ENCODE results near the gene AANAT. TPM values are rescaled to one million over a fixed set of nuclear protein-coding genes. Genes with fewer than 3 reads are reported as not detected.

The AANAT gene
- polyA plus RNA-seq, 1 experiment, result not detected

GRCh38 chr17:76473541-76473985 lies 6.2 kb downstream of the AANAT start:
- ChIA-PET POLR2A (no interaction called here), CTCF (interaction anchor here (1.1 to 2.7 kb wide), 3 partner anchors 29 to 73 kb away, joined by 3 to 7 read pairs (median 3); partner anchors contain the start of gene RHBDF2)
- TF ChIP-seq CTCF (IDR thresholded peaks at IDR 0.05; ENCODE audit: insufficient read depth, low read depth, low read length), result peak; percentile 35; the same call in 1 of the 2 replicates
- H3K4me3 ChIP-seq (ENCODE audit: low read depth, low read length), result no peak overlapping the region
- no peaks in the 10 kb centered on the region for H3K27me3 ChIP-seq (ENCODE audit: control insufficient read depth, insufficient read depth, low read length)
- peaks cover 9% of the 10 kb centered on the region for H3K36me3 ChIP-seq (ENCODE audit: control insufficient read depth, insufficient read depth, low read length)
- no peak for DNase-seq (ENCODE audit: low read depth)

GRCh38 chr17:76474238-76474637 lies 6.8 kb downstream of the AANAT start:
- ChIA-PET POLR2A (no interaction called here), CTCF (interaction anchor here (0.7 to 2.7 kb wide), 6 partner anchors 8 to 72 kb away, joined by 3 to 7 read pairs (median 4); partner anchors contain the start of gene RHBDF2)
- no peak for DNase-seq (ENCODE audit: low read depth)
- TF ChIP-seq CTCF (IDR thresholded peaks at IDR 0.05; ENCODE audit: insufficient read depth, low read depth, low read length), result no peak
- Histone ChIP-seq H3K36me3 (ENCODE audit: control insufficient read depth, insufficient read depth, low read length) (peaks cover 9% of the 10 kb centered on the region), H3K27me3 (ENCODE audit: control insufficient read depth, insufficient read depth, low read length) (no peaks in the 10 kb centered on the region), H3K4me3 (ENCODE audit: low read depth, low read length) (no peak overlapping the region)

- Histone ChIP-seq H3K36me3 (ENCODE audit: control insufficient read depth, insufficient read depth, low read length) (peaks cover 9% of the 10 kb centered on the region), H3K27me3 (ENCODE audit: control insufficient read depth, insufficient read depth, low read length) (no peaks in the 10 kb centered on the region), H3K4me3 (ENCODE audit: low read depth, low read length) (no peak overlapping the region)
- no peak for DNase-seq (ENCODE audit: low read depth)
- no peak for TF ChIP-seq CTCF (IDR thresholded peaks at IDR 0.05; ENCODE audit: insufficient read depth, low read depth, low read length)
- CTCF ChIA-PET, result interaction anchor here (0.7 to 2.7 kb wide), 9 partner anchors 8 to 82 kb away, joined by 3 to 7 read pairs (median 3); partner anchors contain the start of gene RHBDF2
- POLR2A ChIA-PET, result no interaction called here
Observed at GRCh38 chr17:76474894-76475293, 7.5 kb downstream of the AANAT start.

- ChIA-PET POLR2A (no interaction called here), CTCF (interaction anchor here (0.7 to 2.7 kb wide), 8 partner anchors 9 to 82 kb away, joined by 3 to 7 read pairs (median 3); partner anchors contain the start of gene RHBDF2)
- no peak for TF ChIP-seq CTCF (IDR thresholded peaks at IDR 0.05; ENCODE audit: insufficient read depth, low read depth, low read length)
- H3K4me3 ChIP-seq (ENCODE audit: low read depth, low read length), result no peak overlapping the region
- no peak for DNase-seq (ENCODE audit: low read depth)
- no peaks in the 10 kb centered on the region for H3K27me3 ChIP-seq (ENCODE audit: control insufficient read depth, insufficient read depth, low read length)
- H3K36me3 ChIP-seq (ENCODE audit: control insufficient read depth, insufficient read depth, low read length), result peaks cover 9% of the 10 kb centered on the region
Observed at GRCh38 chr17:76475302-76475701, 7.9 kb downstream of the AANAT start.

GRCh38 chr17:76476736-76477135 lies 9.3 kb downstream of the AANAT start:
- DNase-seq (ENCODE audit: low read depth), result no peak
- no peak for TF ChIP-seq CTCF (IDR thresholded peaks at IDR 0.05; ENCODE audit: insufficient read depth, low read depth, low read length)
- Histone ChIP-seq H3K27me3 (ENCODE audit: control insufficient read depth, insufficient read depth, low read length) (no peaks in the 10 kb centered on the region), H3K4me3 (ENCODE audit: low read depth, low read length) (no peak overlapping the region), H3K36me3 (ENCODE audit: control insufficient read depth, insufficient read depth, low read length) (peaks cover 7% of the 10 kb centered on the region)
- CTCF ChIA-PET, result interaction anchor here (0.6 to 3.3 kb wide), 4 partner anchors 10 to 30 kb away, joined by 3 to 21 read pairs (median 9); partner anchors contain the start of gene AANAT
- POLR2A ChIA-PET, result no interaction called here

Data from BJ (cell line).